Measurements from ENCODE around the gene SLC39A10. TPM values are rescaled to one million over a fixed set of nuclear protein-coding genes. Genes with fewer than 3 reads are reported as not detected.

The SLC39A10 gene
- total and polyA plus RNA-seq, 2 of the 4 experiments (the other 2 are of a cell fraction): 17.6 to 64.7 TPM

- peaks cover 11% of the 10 kb centered on the region for H3K4me1 ChIP-seq (ENCODE audit: control insufficient read depth, insufficient read depth, low read length)
- in situ Hi-C loops (cut with MboI; ENCODE audit: low sequenced_read_pairs) (no loop called here), intact Hi-C loops (cut with micrococcal nuclease) (loop anchor here (5.0 kb wide), 1 partner anchor 113 kb away; no protein-coding TSS in a partner anchor), dilution Hi-C loops (cut with HindIII; ENCODE audit: low sequenced_read_pairs, unreplicated experiment) (no loop called here)
- no peak overlapping the region for H2AK9ac ChIP-seq (replicated peaks; ENCODE audit: low read depth, low read length, poor library complexity)
- ChIA-PET CTCF (no interaction called here), POLR2A (ENCODE audit: unreplicated experiment) (no interaction called here)
- H4K5ac ChIP-seq (ENCODE audit: low read depth, low read length): no peak overlapping the region
- H2AK5ac ChIP-seq (ENCODE audit: low read depth, low read length): no peak overlapping the region
- H2BK20ac ChIP-seq (ENCODE audit: low read depth, low read length): no peak overlapping the region
- no peak overlapping the region for H2BK120ac ChIP-seq (ENCODE audit: low read depth, low read length)
- H3K79me1 ChIP-seq (ENCODE audit: low read depth in 1 of 2, low read length in 2 of 2): peaks cover 10 to 12% of the 10 kb centered on the region in 2 experiments; a peak in 3 of 4 replicates
- no peaks in the 10 kb centered on the region for H3K36me3 ChIP-seq (ENCODE audit: control insufficient read depth, insufficient read depth, low read length)
- no peaks in the 10 kb centered on the region for H3K27me3 ChIP-seq (ENCODE audit: control insufficient read depth, insufficient read depth, low read length)
- H3K9me3 ChIP-seq (ENCODE audit: control insufficient read depth, insufficient read depth, low read length): no peaks in the 10 kb centered on the region
- TF ChIP-seq, protein P1, sequence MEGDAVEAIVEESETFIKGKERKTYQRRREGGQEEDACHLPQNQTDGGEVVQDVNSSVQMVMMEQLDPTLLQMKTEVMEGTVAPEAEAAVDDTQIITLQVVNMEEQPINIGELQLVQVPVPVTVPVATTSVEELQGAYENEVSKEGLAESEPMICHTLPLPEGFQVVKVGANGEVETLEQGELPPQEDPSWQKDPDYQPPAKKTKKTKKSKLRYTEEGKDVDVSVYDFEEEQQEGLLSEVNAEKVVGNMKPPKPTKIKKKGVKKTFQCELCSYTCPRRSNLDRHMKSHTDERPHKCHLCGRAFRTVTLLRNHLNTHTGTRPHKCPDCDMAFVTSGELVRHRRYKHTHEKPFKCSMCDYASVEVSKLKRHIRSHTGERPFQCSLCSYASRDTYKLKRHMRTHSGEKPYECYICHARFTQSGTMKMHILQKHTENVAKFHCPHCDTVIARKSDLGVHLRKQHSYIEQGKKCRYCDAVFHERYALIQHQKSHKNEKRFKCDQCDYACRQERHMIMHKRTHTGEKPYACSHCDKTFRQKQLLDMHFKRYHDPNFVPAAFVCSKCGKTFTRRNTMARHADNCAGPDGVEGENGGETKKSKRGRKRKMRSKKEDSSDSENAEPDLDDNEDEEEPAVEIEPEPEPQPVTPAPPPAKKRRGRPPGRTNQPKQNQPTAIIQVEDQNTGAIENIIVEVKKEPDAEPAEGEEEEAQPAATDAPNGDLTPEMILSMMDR (conservative IDR thresholded peaks at IDR 0.05; ENCODE audit: low read depth, low read length): no peak
- no peak for TF ChIP-seq MXI1 (IDR thresholded peaks at IDR 0.05; ENCODE audit: borderline replicate concordance, low read depth, low read length)
- no peak for TF ChIP-seq MAFK (IDR thresholded peaks at IDR 0.05; ENCODE audit: low read depth, low read length)
- no peak for TF ChIP-seq FOS (IDR thresholded peaks at IDR 0.05; ENCODE audit: low read depth, low read length)
- TF ChIP-seq CEBPB (IDR thresholded peaks at IDR 0.05; ENCODE audit: low read depth, low read length): no peak
- no peak for TF ChIP-seq BHLHE40 (IDR thresholded peaks at IDR 0.05; ENCODE audit: low read depth, low read length)
- no peak for TF ChIP-seq CHD1 (IDR thresholded peaks at IDR 0.05; ENCODE audit: low read depth, low read length)
- no peak for TF ChIP-seq NFE2L2 (IDR thresholded peaks at IDR 0.05; ENCODE audit: low read depth, low read length)
- TF ChIP-seq RAD21 (IDR thresholded peaks at IDR 0.05; ENCODE audit: low read length): no peak
- no peak for TF ChIP-seq MAZ (IDR thresholded peaks at IDR 0.05; ENCODE audit: borderline replicate concordance, low read depth, low read length)
- TF ChIP-seq USF2 (IDR thresholded peaks at IDR 0.05; ENCODE audit: low read depth, low read length): no peak
- TF ChIP-seq POLR2A (IDR thresholded peaks at IDR 0.05; ENCODE audit: low read depth, low read length): no peak
- TF ChIP-seq RFX5 (IDR thresholded peaks at IDR 0.05; ENCODE audit: low read depth, low read length): no peak
- no peak for TF ChIP-seq ELK1 (IDR thresholded peaks at IDR 0.05; ENCODE audit: borderline replicate concordance, low read depth, low read length)
- TF ChIP-seq RCOR1 (IDR thresholded peaks at IDR 0.05; ENCODE audit: insufficient replicate concordance, low read length): no peak
- TF ChIP-seq SMC3 (IDR thresholded peaks at IDR 0.05; ENCODE audit: low read depth, low read length): no peak
- no TSS peak for BruUV-seq (replicated peaks)
- no peak overlapping the region for H3K4ac ChIP-seq (ENCODE audit: low read depth, low read length)
- H3K14ac ChIP-seq (replicated peaks; ENCODE audit: low read depth, low read length): no peak overlapping the region
- no peak for DNase-seq
- no peak overlapping the region for H3K18ac ChIP-seq (ENCODE audit: low read depth, low read length)
- no peak overlapping the region for H3K4me2 ChIP-seq (ENCODE audit: low read depth, low read length)
- no peak overlapping the region for H2AFZ ChIP-seq (replicated peaks; ENCODE audit: low read length, poor library complexity)
- no peak overlapping the region for H3K27ac ChIP-seq (ENCODE audit: insufficient read depth, low read length)
- H3K4me3 ChIP-seq (ENCODE audit: insufficient read depth, low read depth, low read length): no peak overlapping the region
- H3K9me1 ChIP-seq (ENCODE audit: insufficient read depth, low read length): peaks cover 3% of the 10 kb centered on the region; the same call in 1 of the 2 replicates
- no peak for ATAC-seq (ENCODE audit: low read depth)
- H3K23ac ChIP-seq (ENCODE audit: low read depth, low read length): no peak overlapping the region
- H2BK15ac ChIP-seq (ENCODE audit: low read depth, low read length): no peak overlapping the region
- H4K8ac ChIP-seq (ENCODE audit: low read depth in 2 of 2, low read length in 2 of 2): no peak overlapping the region
- H3K56ac ChIP-seq (ENCODE audit: extremely low read depth, insufficient read depth, low read length): no peak overlapping the region
- H3K9ac ChIP-seq (ENCODE audit: low read depth, low read length): no peak overlapping the region
- no peak overlapping the region for H4K91ac ChIP-seq (ENCODE audit: insufficient read depth, low read depth, low read length)
- H4K20me1 ChIP-seq (ENCODE audit: insufficient read depth, low read length): no peaks in the 10 kb centered on the region
- no peak overlapping the region for H2BK5ac ChIP-seq (ENCODE audit: low read depth, low read length, poor library complexity, severe bottlenecking)
These were observed 46.3 kb upstream of the SLC39A10 start for GRCh38 chr2:195610717-195611116.

Data from IMR-90 (cell line).